Measurements from ENCODE around the gene GABRB2.

The GABRB2 gene

DNA sequence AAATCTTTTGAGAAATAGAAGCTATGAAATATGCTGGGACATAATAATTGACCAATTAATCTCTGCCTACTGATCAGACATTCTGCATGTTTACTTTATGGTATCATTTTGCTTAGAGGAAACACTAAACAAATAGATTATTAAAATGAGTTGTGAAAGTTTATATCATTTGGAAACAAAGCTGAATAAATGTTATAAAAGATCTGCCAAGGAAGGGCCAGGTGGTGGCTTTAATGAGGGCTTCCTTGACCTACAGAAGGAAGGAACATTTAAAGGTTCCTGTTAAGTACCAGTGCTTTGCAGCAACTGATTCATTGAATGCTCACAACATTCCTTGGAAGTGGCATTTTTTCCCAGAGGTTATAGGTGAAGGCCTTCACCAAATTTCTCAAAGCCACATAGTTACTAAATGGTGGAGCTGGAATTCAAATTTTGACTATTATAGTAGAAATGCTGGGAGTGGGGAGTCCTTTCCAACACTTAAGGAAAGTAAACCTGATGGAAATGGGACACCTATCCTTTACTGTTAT lies 250.7 kb downstream of the GABRB2 start:
- H3K4me3 ChIP-seq (ENCODE audit: low read length): no peak overlapping the region
- TF ChIP-seq, protein P1, sequence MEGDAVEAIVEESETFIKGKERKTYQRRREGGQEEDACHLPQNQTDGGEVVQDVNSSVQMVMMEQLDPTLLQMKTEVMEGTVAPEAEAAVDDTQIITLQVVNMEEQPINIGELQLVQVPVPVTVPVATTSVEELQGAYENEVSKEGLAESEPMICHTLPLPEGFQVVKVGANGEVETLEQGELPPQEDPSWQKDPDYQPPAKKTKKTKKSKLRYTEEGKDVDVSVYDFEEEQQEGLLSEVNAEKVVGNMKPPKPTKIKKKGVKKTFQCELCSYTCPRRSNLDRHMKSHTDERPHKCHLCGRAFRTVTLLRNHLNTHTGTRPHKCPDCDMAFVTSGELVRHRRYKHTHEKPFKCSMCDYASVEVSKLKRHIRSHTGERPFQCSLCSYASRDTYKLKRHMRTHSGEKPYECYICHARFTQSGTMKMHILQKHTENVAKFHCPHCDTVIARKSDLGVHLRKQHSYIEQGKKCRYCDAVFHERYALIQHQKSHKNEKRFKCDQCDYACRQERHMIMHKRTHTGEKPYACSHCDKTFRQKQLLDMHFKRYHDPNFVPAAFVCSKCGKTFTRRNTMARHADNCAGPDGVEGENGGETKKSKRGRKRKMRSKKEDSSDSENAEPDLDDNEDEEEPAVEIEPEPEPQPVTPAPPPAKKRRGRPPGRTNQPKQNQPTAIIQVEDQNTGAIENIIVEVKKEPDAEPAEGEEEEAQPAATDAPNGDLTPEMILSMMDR (IDR thresholded peaks at IDR 0.05; ENCODE audit: insufficient read depth, low read depth, low read length, missing control alignments): no peak
- DNase-seq (ENCODE audit: low read depth): no peak

DNA sequence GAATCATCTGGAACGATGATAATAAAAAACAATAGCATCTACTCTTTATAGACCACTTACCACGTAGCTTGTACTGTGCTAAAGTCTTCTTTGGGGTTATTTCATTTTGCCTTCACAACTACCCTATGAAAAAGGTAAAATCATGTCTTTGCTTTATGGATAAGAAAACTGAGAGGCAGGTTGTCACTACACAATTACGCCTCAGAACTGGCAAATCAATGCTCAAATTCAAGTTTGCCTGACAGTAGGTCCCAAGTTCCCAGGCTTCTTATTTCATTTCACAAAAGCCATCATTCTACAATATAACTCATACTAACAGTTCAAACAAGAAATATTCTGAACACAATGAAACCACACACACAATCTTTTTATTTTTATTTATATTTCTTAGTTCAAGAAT lies 258.5 kb downstream of the GABRB2 start:
- TF ChIP-seq, protein P1 (IDR thresholded peaks at IDR 0.05; ENCODE audit: insufficient read depth, low read depth, low read length, missing control alignments): no peak
- no peak overlapping the region for H3K4me3 ChIP-seq (ENCODE audit: low read length)

DNA sequence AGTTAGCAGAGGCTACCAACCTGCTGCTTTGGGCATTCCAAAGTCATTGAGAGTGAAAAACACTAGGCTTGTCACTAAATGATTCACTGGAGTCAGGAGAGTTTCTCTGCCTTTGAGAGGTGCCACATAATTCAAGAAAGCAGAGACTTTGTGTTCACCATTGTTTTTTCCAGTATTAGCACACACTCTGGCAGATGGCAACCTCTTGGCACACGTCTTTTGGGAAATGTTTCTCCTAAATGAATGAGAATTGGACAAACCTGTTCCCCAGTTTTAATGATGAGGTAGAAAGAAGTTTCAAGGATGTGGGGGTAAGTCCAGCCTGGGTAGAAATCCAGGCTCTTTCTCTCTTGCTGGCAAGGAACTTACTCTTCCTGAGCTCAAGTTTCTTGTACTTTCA lies 259.1 kb downstream of the GABRB2 start:
- DNase-seq (ENCODE audit: low read depth): no peak
- TF ChIP-seq, protein P1 (IDR thresholded peaks at IDR 0.05; ENCODE audit: insufficient read depth, low read depth, low read length, missing control alignments): no peak
- H3K4me3 ChIP-seq (ENCODE audit: low read length): no peak overlapping the region

More for the DNA sequence above, 258.5 kb downstream of the GABRB2 start:
- no peak for DNase-seq (ENCODE audit: low read depth)

DNA sequence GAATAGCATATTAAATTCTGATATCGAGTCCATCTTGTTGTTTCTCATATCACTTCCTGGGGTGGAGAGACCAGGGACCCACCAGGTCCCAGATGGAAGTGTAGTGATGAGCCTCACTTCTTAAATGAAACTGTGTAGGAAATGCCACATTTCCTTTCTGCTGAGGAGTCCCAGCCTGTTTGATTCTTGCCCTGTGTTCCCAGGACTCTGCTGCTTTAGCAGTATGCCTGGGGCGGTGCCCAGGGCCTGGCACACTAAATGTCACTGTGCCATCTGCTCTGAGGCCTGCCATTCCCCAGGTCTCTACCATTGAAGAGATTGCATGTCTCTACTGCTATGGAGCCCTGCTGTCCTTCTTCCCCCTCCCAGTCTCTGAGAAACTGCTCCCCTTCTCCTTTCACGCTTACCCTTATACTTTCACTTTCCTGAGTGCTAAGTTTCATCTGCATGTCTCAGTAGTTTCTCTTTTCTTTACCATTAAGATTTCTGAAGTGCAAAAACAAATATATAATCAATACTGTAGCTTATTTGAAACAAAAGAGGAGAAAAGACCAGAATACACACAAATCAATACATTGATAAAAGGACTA lies 260.4 kb downstream of the GABRB2 start:
- TF ChIP-seq, protein P1 (IDR thresholded peaks at IDR 0.05; ENCODE audit: insufficient read depth, low read depth, low read length, missing control alignments): no peak
- DNase-seq (ENCODE audit: low read depth): no peak
- no peak overlapping the region for H3K4me3 ChIP-seq (ENCODE audit: low read length)

DNA sequence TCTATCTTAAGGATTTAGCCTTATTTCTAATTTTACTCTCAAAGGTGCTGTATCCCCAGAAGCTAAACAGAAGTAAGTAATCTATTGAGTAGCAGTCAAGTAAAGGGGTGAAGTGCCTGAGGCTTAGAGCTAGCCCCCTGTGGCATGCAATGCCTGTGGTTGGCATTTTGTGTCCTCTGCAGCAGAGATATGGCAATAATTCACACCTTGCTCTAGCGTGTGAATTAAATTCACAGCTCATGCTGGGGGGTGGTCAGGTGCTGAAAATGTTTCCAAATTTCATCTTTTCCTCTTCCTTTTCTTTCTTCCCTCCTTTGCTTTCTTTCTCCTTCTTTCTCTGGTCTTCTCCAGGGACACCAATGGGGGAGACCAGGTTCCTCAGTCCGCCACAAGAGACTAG lies 262.1 kb downstream of the GABRB2 start:
- no peak for DNase-seq (ENCODE audit: low read depth)
- TF ChIP-seq, protein P1 (IDR thresholded peaks at IDR 0.05; ENCODE audit: insufficient read depth, low read depth, low read length, missing control alignments): no peak
- H3K4me3 ChIP-seq (ENCODE audit: low read length): no peak overlapping the region

DNA sequence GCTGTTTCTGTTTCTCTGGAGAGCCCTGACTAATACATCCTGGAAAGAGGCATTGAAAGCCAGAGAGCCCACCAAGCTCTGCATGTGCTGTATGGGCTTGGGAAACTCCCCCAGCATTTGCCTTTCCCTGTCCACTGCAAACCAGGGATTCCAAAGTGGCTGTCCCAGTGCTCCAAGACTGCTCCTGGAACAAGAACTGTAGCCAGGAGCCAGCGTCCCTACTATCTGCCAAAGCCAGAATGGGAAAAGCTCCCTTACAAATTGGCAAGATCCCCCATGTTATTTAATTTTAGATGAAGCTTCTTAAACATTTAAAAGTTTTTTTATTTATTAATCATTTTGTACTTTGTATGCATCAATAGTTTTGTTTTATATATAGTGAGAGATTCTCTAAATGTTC lies 263.2 kb downstream of the GABRB2 start:
- TF ChIP-seq, protein P1 (IDR thresholded peaks at IDR 0.05; ENCODE audit: insufficient read depth, low read depth, low read length, missing control alignments): no peak
- no peak for DNase-seq (ENCODE audit: low read depth)
- H3K4me3 ChIP-seq (ENCODE audit: low read length): no peak overlapping the region

Measured in epithelial cell of esophagus (primary cell).